ENCODE measurements around the gene DTYMK.

GRCh38 chr2:241633561-241633960 is 53.1 kb downstream of the DTYMK start:
- TF ChIP-seq SPI1 (IDR thresholded peaks at IDR 0.05; ENCODE audit: low read depth, low read length) (no peak), POLR2AphosphoS5 (IDR thresholded peaks at IDR 0.05; ENCODE audit: low read depth, low read length) (no peak), POLR2A (IDR thresholded peaks at IDR 0.05; ENCODE audit: low read depth, low read length) (no peak), TAF1 (IDR thresholded peaks at IDR 0.05; ENCODE audit: low read depth, low read length) (no peak)
